ENCODE results near the gene CCSER1.
"Not testable (repeated sequence)": the region's sequence is repeated elsewhere in the genome, so short reads cannot be mapped to it uniquely, and the experiment has no call there.

CCSER1 gene

DNA sequence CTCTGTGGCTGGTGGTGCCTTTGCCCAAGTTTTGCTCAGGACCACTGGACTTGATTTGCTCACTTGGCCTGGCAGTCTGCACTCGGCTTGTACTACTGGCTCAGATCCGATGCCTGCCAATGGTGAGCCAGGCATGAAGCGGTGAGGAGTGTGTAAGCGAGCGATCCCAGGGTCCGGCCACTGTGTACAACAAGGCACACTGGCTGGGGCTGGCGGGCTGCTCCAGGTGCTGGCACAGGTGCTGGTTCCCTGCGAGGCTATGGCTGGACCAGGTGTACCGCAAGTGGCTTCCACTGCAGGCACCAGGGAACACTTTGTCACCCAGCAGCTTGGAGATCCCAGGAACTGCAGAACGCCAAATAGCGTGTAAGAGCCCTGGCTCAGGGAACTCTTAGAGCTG, 329.7 kb downstream of the CCSER1 start:
- DNase-seq, result no peak

DNA sequence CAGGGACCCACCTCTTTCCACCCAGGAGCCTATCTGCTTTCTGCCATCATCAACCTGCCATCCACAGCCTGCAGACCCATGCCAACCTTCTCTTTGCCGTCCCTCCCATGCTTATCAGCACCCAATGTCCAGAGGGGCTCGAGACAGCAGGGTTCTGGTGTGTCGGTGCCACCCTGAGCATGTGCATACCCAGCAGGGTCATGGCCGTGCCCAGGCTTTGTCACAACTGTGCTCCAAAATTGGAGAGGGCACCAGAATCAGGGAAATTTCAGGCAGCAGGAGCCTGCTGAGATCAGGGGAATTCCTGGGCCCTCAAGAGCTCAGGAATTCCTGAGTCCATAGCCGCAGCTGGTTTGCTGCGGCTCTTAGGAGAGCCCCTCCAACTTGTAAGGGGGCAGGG, 330.6 kb downstream of the CCSER1 start:
- DNase-seq, result no peak

DNA sequence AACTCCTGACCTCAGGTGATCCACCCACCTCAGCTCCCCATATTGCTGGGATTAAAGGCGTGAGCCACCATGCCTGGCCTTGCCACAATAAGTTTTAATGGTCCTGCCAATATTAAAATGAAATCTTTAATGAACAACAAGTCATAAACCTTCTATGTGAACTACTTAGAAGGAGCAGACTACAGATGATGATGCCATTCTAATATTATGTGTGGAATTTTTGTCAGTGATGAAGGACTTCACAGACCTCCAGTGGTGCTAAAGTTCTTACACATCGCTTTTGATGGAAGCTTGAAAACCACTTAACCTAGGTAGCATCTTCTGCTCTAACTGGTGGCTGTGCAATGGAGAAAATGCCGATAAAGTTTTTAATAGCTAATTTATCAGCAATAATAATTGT, 331.4 kb downstream of the CCSER1 start:
- DNase-seq, result no peak

DNA sequence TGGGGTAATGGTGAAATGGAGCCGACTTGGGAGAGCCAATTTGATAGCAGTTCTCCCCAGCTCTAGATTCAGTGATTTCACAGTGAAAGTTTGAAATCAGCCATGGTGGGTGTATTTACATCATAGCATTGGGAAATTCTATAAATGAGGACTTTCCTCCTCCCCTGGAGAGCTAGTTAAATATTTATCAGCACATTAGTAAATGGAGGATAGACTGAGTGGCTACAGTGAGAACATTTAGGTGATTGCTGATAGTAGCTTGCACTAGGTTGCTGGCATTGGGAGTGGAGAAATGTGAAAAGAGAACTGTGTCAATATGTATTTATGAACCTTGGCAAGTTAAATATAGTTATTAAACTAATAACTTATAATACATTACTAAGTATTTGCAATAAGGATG, 347.3 kb downstream of the CCSER1 start:
- DNase-seq, result no peak

DNA sequence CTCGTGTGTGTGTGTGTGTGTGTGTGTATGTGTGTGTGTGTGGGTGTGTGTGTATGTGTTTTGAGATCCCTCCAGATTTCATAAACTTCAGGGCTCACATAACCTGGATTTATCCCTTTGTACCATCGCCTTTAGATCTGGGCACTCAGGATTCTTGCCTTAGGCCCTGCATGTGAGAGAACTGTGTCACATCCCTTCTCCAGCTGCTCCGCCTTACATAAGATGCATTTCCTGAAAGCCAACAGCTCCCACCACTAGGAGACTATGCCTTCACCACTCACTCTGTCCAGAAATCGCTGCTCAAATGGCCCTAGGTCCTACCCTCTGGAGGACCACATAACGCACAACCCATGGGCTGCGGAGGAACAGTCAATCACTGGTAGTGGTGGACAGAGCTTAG, 348.8 kb downstream of the CCSER1 start:
- no peak for DNase-seq

DNA sequence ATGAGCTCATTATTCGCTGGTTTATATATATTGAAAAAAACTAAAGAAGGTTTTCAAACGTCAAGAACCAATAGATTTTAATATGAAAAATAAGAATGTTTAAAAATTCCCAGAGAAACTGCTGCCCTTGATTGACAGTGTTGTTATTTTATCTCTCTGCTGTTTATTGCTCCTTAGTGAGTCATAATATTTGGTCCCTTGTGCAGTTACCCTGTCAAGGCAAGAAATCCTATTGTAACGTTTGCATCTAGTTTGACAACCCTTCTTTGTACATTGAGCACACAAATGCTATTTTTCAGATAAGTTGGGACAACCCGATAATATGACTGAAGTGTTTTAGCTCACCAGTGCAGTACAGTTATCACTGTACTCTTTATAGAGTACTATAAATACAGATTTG, 349.4 kb downstream of the CCSER1 start:
- DNase-seq, result no peak

DNA sequence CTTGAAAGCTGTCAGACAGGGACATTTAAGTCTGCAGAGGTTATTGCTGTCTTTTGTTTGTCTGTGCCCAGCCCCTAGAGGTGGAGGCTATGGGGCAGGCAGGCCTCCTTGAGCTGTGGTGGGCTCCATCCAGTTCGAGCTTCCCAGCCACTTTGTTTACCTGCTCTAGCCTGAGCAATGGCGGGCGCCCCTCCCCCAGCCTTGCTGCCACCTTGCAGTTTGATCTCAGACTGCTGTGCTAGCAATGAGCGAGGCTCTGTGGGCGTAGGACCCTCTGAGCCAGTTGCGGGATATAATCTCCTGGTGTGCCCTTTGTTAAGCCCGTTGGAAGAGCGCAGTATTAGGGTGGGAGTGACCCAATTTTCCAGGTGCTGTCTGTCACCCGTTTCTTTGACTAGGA, 357.7 kb downstream of the CCSER1 start:
- DNase-seq, result not testable (repeated sequence)

DNA sequence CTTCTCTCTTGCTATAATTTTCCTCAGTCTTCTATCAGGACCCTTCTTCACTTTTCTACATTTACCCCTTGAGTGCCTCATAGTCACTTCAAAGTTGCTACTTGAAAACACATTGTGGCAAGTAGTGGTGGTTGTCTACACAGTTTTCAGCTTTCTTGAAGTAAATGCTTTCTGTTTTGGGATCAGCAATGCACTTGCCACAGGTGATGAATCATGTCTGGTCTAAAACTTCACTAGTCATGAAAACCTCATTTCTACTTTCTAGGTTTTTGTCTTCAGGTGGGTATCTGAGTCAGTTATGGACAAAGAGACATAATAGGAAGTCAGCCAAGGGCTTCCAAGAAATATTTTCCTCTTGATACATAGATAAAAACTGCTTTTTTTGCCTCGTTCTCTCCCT, 359.2 kb downstream of the CCSER1 start:
- no peak for DNase-seq

DNA sequence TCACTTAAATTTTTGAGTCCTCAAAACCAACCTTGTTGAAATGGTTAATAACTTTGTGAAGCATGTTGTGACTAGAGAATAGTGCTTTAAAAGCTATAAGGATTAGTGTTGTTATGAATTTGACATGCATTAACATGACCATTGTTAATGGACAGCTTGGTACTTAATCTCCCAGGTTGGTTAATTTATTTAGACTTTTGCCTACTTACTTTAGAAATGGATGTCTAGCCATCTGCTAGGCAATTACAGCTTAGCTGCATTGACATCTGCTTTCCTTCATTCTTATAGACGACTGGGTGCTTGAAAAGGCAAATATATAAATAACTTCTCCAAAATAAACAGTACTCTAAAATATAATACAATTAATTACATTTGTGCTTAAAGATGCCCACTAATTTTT, 368.0 kb downstream of the CCSER1 start:
- no peak for DNase-seq

DNA sequence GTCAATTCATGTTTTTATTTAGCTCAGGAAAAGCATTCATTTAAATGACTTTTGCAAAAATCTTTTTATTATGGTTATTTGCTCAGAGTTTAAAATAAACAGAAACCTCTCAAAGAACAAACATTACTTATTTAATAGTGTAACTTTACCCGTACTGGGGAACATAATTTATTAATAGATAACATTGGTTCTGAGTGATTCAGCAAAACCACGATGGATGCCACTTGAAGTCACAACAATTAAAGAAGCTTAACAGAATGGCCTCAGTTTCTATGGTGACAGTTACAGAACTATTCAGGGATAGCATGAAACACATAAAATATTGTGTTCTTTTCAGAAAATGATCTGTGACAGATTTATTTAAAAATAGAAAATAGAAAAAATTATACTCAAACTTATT, 368.7 kb downstream of the CCSER1 start:
- no peak for DNase-seq

DNA sequence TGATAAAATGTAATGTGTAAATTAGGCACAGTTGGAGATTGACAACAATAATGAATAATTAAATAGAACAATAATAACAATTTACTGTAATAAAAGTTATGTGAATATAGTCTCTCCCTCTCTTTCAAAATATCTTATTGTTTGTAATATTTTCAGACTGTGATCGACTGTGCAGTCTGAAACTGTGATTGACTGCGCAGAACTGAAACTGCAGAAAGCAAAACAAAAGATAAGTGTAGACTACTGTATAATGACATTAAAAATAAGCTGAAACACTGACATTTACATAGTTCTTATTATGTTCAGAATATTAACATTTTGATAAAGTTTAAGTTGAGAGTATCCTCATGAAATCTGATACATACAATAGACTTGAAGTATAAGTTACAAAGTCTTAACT, 371.0 kb downstream of the CCSER1 start:
- DNase-seq, result no peak

DNA sequence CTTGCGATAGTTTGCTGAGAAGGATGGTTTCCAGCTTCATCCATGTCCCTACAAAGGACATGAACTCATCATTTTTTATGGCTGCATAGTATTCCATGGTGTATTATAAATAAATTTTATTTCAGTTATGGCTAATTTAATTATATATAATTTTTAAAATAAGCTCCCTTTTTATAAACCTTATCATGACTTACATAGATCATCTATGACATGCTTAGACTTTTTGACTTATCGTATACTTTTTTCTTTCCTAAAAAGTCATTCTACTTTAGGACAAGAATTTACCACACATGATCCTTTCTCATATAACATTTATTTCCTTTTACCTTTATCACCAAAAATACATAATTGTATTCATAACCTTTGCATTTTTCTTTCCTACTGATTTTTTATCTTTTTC, 376.5 kb downstream of the CCSER1 start:
- DNase-seq, result no peak

DNA sequence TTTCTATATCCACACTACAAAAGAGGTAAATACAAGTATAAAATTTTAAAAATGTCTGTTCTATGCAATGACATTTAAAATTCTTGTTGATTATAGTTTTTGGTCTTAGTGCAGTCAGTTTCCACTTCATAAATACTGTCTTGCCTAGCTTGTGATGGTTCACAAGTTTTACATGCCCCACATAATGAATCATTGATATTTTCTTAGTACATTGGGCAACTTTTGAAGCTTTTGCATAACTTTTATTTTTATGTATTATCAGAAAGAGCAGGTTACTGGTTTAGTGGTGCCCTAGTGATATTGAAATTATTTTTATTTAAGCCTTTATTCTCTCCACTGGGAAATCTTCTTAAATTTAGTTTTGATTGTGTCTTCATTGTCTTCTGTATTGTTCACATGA, 388.0 kb downstream of the CCSER1 start:
- DNase-seq, result no peak

DNA sequence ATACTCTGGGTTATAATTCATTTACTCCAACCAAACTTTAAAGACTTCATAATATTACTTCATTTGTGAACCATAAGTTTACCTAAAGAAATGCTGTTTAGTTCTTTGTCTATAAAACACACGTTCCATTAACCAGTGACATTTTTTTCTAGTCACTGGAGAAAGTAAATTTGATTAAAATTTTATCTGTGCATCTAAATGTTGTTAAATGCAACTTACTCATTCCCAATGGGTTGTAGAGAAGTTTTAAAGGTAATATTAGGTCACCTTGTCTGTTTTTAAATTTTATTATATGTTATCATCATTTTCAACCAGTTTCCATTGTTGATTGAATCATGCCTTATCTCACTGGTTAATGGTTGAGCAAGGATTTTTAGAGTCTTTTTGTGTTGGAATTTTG, 401.4 kb downstream of the CCSER1 start:
- no peak for DNase-seq

DNA sequence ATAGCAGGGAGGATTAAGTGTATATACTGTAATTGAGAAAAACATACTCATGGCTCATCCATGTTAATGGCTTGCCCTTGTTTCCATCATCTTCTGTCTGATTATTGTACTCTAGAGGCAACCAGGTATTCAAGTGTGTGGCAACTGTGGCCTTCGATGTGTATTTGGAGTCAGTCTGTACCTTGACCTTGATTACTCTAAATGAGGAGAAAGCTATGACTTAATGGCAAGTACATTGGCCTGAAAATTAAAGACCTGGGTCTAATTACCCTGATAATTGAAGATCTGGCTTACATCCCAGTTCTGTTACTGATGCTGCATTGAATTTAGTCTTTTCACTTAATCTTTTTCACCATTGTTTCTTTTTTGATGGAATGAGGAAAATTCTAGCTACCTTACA, 409.2 kb downstream of the CCSER1 start:
- no peak for DNase-seq

DNA sequence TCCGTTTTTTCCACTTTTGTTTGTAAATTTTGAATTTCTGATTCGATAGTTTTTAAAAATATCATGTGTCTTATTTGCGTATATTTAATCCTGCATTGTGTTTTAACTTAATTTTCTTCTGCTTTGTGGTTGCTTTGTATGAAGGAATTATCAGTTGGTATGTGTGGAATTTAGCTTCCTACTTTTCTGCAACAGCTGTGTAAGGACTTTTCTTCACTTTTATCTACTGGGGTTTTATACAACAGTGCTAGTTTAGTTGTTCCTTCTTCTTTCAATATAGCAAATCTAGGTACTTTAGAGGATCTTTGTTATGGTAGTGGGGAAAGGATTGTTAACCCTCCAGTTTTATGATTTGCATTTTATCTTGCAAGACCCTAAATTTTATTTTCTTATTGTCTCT, 410.3 kb downstream of the CCSER1 start:
- DNase-seq, result no peak

DNA sequence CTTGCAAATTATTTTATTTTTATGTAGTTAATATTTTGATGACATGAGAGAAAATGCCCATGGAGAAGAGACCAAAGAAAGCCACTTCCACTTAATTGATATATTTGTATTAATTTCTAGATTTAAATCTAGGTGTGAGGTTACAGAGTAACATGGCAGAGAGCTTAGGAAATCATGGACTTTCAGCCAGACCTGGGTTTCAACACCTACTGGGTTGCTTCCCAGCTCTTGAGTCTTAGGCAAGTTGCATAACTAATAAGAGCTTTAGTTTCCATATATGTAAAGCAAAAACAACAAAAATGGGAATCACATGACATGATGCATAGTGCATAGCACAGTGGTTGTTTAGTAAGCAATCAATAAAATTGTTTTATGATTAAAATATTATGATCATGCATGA, 413.3 kb downstream of the CCSER1 start:
- DNase-seq, result no peak

DNA sequence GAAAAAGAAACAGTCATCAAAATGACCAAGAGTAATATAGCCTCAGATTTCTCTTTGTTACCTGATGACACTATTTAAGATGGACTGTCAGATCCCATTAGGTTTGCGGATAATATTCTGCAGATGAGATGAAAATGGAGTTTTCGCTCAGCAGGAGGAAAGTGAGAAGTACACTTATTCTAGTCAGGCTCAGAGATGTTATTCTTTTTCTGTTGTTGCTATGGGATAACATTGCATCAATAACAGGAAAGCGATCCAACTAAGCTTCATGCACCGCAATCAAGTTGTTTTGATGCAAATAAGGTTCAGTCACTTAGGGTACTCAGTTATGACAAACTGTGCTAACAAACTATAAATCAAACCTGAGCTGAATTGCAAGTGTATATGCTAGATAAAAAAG, 415.0 kb downstream of the CCSER1 start:
- DNase-seq, result no peak

DNA sequence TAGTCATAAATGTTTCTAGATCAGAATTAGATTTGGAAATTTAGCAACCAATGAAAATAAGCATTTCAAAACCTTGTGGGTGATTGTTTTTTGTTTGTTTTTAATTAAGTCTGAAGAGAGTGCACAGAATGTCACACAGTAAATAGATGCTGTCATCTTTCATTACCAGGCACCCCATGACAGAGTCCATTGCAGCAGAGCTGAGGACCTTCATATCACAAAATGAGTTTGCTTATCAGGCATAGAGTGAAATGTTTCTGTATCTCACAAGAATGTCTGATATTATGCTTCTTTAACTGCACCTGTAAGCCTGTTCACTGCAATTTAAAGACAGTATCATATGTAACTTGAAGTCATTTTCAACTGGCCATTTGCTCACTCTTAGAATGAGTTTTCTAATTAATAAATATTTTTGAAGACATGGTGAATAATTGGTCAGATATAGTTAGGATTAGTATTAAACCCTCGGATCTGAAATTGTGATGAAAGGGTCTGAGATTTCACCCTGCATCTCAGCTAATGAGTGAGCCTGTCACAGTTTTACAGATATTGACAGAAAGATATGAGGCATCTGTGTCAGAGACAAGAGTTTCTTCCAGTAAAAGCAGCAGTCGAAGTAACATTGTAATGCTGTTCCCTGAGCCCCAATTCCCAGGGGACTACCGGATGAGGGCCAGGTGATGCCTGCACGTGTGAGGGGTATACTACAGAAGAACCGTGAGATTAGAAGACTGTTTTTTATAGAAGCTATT, 416.4 kb downstream of the CCSER1 start:
- DNase-seq, result no peak

DNA sequence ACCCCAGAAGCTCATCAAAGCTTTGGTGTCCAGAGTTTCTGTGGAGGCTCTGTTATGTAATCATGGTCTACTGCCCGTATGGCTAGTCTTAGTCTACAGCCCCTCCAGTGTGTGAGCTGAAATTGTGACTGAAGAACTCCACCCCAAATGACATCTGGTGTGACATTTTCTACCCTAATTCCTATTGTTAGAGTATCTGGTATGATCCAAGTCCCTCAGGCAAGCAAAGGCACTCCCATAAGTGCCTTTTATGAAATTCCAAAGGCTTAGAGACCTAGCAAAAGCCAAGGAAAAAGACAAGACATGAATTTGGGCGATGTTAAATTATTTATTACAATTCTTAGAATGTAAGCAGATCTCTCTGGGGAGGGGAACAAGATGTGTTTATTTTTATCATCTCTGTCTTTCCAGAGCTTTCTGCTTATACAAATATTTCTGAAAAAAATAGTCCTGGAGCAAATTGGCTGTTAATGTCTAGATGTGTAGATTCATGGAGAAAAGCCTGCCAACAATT, 417.4 kb downstream of the CCSER1 start:
- DNase-seq, result no peak

DNA sequence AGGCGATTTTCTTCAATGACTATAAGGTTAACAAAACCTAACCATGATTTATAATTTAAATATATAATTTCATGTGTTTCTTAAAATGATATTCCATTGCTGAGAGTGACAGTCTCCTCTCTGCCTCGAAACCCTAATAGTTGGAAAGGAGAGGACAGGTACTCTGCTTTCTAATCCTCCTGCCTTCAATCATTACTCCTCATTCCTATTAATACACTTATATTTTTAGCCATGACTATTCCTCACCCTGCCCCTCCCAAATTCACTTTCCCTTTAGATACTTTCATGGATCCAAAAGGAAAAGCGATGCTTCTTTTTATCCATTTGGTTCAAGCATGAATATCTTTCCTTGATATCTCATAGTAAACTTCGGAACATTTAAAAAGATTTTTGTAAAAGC, 418.2 kb downstream of the CCSER1 start:
- no peak for DNase-seq

DNA sequence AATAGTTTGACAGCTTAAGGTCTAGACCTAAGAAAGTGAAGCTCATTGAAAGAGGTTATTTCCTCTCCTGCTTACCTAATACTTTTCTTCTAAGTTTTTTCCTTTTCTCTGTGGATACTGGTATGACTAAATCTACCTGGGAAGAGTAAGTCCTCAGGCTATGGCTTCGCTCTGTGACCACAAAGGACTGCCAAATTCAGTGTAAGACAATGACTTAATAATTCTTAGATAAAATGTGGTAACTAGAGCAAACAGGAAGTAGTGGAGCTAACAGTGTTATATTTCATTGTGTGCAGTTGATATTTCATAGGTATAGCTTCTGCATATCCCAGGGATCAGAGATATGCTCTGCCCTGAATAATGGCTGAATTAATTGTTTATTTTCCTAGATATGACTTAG, 418.9 kb downstream of the CCSER1 start:
- no peak for DNase-seq

DNA sequence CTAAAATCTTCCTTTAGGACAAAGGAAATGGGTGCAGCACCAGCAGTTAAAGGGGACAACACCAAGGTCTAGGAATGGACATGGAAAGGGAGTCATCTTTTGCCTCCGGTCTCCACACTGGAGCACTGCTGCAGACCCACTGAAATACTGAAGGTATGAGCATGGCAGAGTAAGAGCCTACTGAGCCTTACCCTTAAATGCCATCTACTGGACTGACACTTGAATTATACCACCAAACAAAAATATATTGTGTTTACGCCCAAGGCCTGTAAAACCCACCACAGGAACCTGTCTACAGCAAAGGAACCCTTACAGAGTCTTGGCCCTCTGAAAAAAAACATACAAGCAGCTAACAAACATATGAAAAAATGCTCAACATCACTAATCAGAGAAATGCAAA, 443.4 kb downstream of the CCSER1 start:
- no peak for DNase-seq

DNA sequence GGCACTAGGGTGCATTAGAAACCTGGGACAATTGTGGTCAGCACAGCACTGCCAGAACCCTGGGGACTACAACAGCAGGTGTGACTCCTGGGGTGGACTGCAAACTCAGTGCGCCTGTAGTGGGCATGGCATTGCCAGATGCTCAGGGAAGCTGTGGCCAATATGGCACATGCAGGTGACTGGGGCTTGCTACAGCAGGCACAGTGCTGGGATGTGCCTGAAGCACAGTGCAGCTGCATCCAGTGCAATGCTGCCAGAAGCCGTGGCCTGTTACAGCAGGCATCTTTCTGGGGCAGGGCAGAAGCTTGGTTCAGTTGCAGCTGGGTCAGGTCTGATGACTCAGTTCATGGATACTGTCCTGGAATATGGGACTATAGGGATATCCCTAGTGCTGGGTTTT, 445.8 kb downstream of the CCSER1 start:
- DNase-seq, result no peak

DNA sequence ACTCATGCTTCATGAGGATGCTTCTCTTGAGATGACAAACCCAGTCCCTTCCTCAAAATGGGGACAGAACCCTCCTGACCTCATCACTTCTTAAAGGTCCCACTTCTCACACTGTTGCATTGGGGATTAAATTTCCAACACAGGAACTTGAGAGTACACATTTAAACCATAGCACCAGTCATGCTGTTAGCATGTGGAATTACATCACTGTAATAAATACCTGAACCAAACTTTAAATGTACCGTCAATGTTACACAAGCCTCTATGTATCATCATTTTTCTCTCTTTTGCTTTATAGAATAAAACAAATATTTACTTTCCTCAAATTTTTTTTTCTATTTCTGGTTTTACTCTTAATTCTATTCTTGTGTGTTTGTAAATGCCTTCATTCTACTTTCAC, 448.2 kb downstream of the CCSER1 start:
- no peak for DNase-seq
